Stimulated activated memory B cell treated with anti-CD40 and anti-IgM and Interleukin-4, amounts not matched to agents 10 μg/mL and 1 μg/mL and 100 μg/mL, for 72 hours (primary cell): ENCODE measurements around the gene UNC50.
"Not testable (repeated sequence)": the region's sequence is repeated elsewhere in the genome, so short reads cannot be mapped to it uniquely, and the experiment has no call there.

ENCODE experiments used
- ATAC-seq: fragments of 150-1000 bp; cut with Tn5 transposase; 2 replicates; pipeline ENCODE4 v1.10.0; 2021
- H3K27ac Mint-ChIP-seq: one replicate; pipeline ENCODE4 v1.8.0; 2022; ENCODE audit warnings: mild to moderate bottlenecking, mixed read lengths
- H3K27me3 Mint-ChIP-seq: one replicate; pipeline ENCODE4 v1.8.0; 2022; ENCODE audit warnings: mixed read lengths
- H3K36me3 Mint-ChIP-seq: one replicate; pipeline ENCODE4 v1.8.0; 2022; ENCODE audit warnings: mixed read lengths
- H3K4me1 Mint-ChIP-seq: one replicate; pipeline ENCODE4 v1.8.0; 2022; ENCODE audit warnings: mixed read lengths
- H3K4me3 Mint-ChIP-seq: one replicate; pipeline ENCODE4 v1.8.0; 2022; ENCODE audit warnings: mild to moderate bottlenecking, moderate library complexity, mixed read lengths
- H3K9me3 Mint-ChIP-seq: one replicate; pipeline ENCODE4 v1.8.0; 2022; ENCODE audit warnings: mixed read lengths

UNC50 gene

DNA sequence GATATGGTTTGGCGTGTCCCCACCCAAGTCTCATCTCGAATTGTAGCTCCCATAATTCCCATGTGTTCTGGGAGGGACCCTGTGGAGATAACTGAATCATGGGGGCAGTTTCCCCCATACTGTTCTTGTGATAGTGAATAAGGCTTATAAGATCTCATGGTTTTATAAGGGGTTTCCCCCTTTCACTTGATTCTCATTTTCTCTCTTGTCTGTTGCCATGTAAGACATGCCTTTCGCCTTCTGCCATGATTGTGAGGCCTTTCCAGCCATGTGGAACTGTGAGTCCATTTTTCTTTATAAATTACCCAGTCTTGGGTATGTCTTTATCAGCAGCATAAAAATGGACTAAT, 51.1 kb downstream of the UNC50 start:
- Mint-ChIP-seq H3K4me1 (peaks cover 16% of the 10 kb centered on the region), H3K27ac (peak overlapping the region; percentile 24), H3K36me3 (peaks cover 34% of the 10 kb centered on the region)
- H3K4me3 Mint-ChIP-seq, H3K27me3 Mint-ChIP-seq, ATAC-seq, H3K9me3 Mint-ChIP-seq: not testable (repeated sequence)

DNA sequence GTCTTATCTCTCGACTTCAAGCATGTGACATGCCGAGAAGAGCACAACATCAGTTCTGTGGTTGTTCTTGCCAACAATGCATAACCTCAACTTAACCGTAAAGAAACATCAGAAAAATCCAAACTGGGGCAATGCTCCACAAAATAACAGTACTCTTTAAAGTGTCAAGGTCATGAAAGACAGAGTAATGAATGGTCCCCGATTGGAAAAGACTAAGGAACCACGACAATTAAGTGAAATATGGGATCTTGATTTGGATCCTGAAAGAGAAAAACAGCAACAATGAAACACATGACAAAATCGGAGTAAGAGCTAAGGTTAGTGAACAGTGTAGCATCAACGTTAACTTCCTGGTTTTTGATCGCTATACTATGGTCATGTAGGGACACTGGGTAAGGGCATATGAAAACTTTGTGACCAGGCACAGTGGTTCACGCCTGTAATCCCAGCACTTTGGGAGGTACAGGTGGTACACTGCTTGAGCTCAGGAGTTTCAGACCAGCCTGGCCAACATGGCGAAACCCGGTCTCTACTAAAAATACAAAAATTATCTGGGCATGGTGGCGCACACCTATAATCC, 55.2 kb downstream of the UNC50 start:
- Mint-ChIP-seq H3K4me1 (peaks cover 13% of the 10 kb centered on the region), H3K4me3 (no peak overlapping the region), H3K36me3 (peaks cover 52% of the 10 kb centered on the region), H3K9me3 (peaks cover 13% of the 10 kb centered on the region), H3K27me3 (no peaks in the 10 kb centered on the region), H3K27ac (no peak overlapping the region)
- no peak for ATAC-seq

DNA sequence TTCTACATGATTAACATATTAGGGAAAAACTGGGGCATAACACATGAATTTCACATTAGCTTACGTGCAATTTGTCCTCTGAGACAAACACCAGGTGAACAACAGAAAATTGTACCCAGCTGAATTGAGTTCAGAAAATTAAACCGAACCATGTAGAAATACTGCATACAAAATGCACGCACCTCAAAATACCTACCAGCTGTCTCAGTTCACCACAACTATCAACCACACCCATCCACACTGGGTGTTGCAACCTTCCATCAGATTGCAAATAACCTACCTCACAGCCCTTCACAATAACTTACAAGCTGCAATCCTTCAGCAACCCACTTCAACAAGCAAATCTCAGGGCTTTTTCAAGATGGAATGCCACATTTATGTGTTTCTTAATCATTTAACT, 55.9 kb downstream of the UNC50 start:
- H3K27me3 Mint-ChIP-seq = no peaks in the 10 kb centered on the region

DNA sequence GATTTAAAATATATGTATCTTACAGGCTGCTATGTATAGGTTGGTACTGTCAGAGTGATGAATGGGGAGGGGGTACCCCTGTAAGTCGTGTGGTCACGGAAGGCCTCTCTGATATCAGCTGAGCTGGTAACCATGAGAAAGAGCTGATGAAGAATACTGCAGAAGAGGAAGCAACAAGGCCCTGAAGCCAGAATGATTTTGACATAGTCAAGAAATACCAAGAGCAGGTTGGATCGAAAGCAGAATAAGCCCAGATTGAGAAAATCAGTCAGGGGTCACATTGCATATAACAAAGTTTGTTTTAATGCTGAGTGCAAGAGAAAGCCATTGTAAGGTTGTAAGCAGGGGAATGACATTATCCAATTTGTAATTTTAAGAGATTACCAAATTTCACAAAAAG, 57.3 kb downstream of the UNC50 start:
- H3K27ac Mint-ChIP-seq = no peak overlapping the region
- peaks cover 46% of the 10 kb centered on the region for H3K36me3 Mint-ChIP-seq
- H3K4me1 Mint-ChIP-seq = peaks cover 9% of the 10 kb centered on the region

More for the DNA sequence above, 55.9 kb downstream of the UNC50 start:
- Mint-ChIP-seq H3K9me3 (peaks cover 13% of the 10 kb centered on the region), H3K27ac (no peak overlapping the region), H3K4me3 (no peak overlapping the region), H3K4me1 (peaks cover 8% of the 10 kb centered on the region), H3K36me3 (peaks cover 55% of the 10 kb centered on the region)
- no peak for ATAC-seq

More for the DNA sequence above, 57.3 kb downstream of the UNC50 start:
- Mint-ChIP-seq H3K27me3 (no peaks in the 10 kb centered on the region), H3K4me3 (no peak overlapping the region), H3K9me3 (peaks cover 8% of the 10 kb centered on the region)
- ATAC-seq = no peak
